Left lung (tissue), 10 donors: ENCODE data around the gene HS3ST1. TPM values are rescaled to one million over a fixed set of nuclear protein-coding genes. Genes with fewer than 3 reads are reported as not detected.

ENCODE experiments used
- ATAC-seq: fragments of 200-7000 bp; cut with Tn5 transposase; one replicate; pipeline ENCODE4 v1.9.1; 2020; ENCODE audit warnings: moderate library complexity
- DNase-seq, 4 donors: peaks; one replicate each; pipeline ENCODE4 v3.0.0-alpha.2; 2013 to 2020
- H3K27ac ChIP-seq, 2 donors: fragments of 200-600 bp; sonication (generic) in 1 of 2; one replicate each; pipeline versions ENCODE4 v1.5.0 to v1.8.0; 2020 to 2021
- H3K27me3 ChIP-seq, 2 donors: fragments of 200-600 bp; sonication (generic) in 1 of 2; one replicate each; pipeline versions ENCODE4 v1.5.0 to v1.8.0; 2020 to 2021
- H3K36me3 ChIP-seq, 2 donors: fragments of 200-600 bp; sonication (generic) in 1 of 2; one replicate each; pipeline versions ENCODE4 v1.5.0 to v1.8.0; 2020 to 2021
- H3K4me1 ChIP-seq, 2 donors: fragments of 200-600 bp; one replicate each; pipeline ENCODE4 v1.8.0; 2021
- H3K4me3 ChIP-seq, 2 donors: fragments of 200-600 bp; sonication (generic) in 1 of 2; one replicate each; pipeline versions ENCODE4 v1.5.0 to v1.8.0; 2020 to 2021; ENCODE audit warnings: mild to moderate bottlenecking in 1 of 2
- H3K9me3 ChIP-seq, 2 donors: fragments of 200-600 bp; sonication (generic) in 1 of 2; one replicate each; pipeline versions ENCODE4 v1.5.0 to v1.8.0; 2020 to 2021
- CTCF ChIP-seq, 2 donors: fragments of 200-600 bp; sonication (generic) in 1 of 2; IDR thresholded peaks; one replicate each; pipeline versions ENCODE4 v1.5.0 to v1.8.0; 2021; ENCODE audit warnings: antibody characterized with exemption in 2 of 2
- intact Hi-C, 2 donors: fragments of 100-400 bp; cut with DNase I; formaldehyde crosslinking; loops; one replicate each; pipeline versions ENCODE4 v1.11.2 to v1.14.2; 2022
- polyA plus RNA-seq, 6 donors: library from polyadenylated mRNA; unstranded; fragments of 120-200 nt; gene quantifications; one replicate each; pipeline ENCODE4 v1.2.1, GENCODE V29; 2013; ENCODE audit not compliant: insufficient read length in 6 of 6
- total RNA-seq, 2 donors: library from RNA; stranded (reverse); fragmentation: NEBNext Ultra II Directional; extraction: Animal tissue kit (Norgen Biotek cat#: 25700); gene quantifications; one replicate each; pipeline ENCODE4 v1.2.1, GENCODE V29; 2021
- donor health status: DM: no; HTN: yes; CAD: no.
- donor health status: DM: no; HTN: no; CAD: no.

The HS3ST1 gene
- total and polyA plus RNA-seq, 8 donors: 2.6 to 11.9 (median 3.8) TPM

- Histone ChIP-seq H3K4me3 (no peak overlapping the region), H3K27me3 (no peaks in the 10 kb centered on the region), H3K9me3 (no peaks in the 10 kb centered on the region), H3K27ac (no peak overlapping the region), H3K4me1 (peaks cover 0 to 23% of the 10 kb centered on the region in 2 donors), H3K36me3 (no peaks in the 10 kb centered on the region)
- no peak for DNase-seq
- ATAC-seq: no peak
- TF ChIP-seq CTCF (IDR thresholded peaks at IDR 0.05): no peak
- intact Hi-C loops: no loop called here
These were observed 39.2 kb upstream of the HS3ST1 start for GRCh38 chr4:11467931-11468330.

GRCh38 chr4:11463707-11464106 is 35.0 kb upstream of the HS3ST1 start:
- H3K9me3 ChIP-seq: peaks cover 0 to 10% of the 10 kb centered on the region in 2 donors
- no peaks in the 10 kb centered on the region for H3K27me3 ChIP-seq
- DNase-seq (no peak), ATAC-seq (no peak)
- intact Hi-C loops: no loop called here
- no peak overlapping the region for H3K4me3 ChIP-seq
- H3K4me1 ChIP-seq: no peaks in the 10 kb centered on the region
- no peaks in the 10 kb centered on the region for H3K36me3 ChIP-seq
- TF ChIP-seq CTCF (IDR thresholded peaks at IDR 0.05): no peak
- no peak overlapping the region for H3K27ac ChIP-seq

- Histone ChIP-seq H3K27ac (no peak overlapping the region), H3K27me3 (no peaks in the 10 kb centered on the region), H3K4me3 (no peak overlapping the region), H3K9me3 (peaks cover 0 to 10% of the 10 kb centered on the region in 2 donors), H3K36me3 (no peaks in the 10 kb centered on the region), H3K4me1 (no peaks in the 10 kb centered on the region)
- DNase-seq (no peak), ATAC-seq (no peak)
- intact Hi-C loops: no loop called here
- TF ChIP-seq CTCF (IDR thresholded peaks at IDR 0.05): no peak
These were observed 27.7 kb upstream of the HS3ST1 start for GRCh38 chr4:11456401-11456800.

GRCh38 chr4:11455201-11455835 is 26.6 kb upstream of the HS3ST1 start:
- H3K36me3 ChIP-seq: no peaks in the 10 kb centered on the region
- H3K4me1 ChIP-seq: no peaks in the 10 kb centered on the region
- no peak for ATAC-seq
- no peaks in the 10 kb centered on the region for H3K27me3 ChIP-seq
- peaks cover 0 to 7% of the 10 kb centered on the region in 2 donors for H3K9me3 ChIP-seq
- no peak for TF ChIP-seq CTCF (IDR thresholded peaks at IDR 0.05)
- H3K27ac ChIP-seq: no peak overlapping the region
- no peak overlapping the region for H3K4me3 ChIP-seq
- intact Hi-C loops: no loop called here
- DNase-seq: no peak

GRCh38 chr4:11451716-11452115 is 23.0 kb upstream of the HS3ST1 start:
- DNase-seq: no peak
- intact Hi-C loops: no loop called here
- no peaks in the 10 kb centered on the region for H3K27me3 ChIP-seq
- no peak overlapping the region for H3K27ac ChIP-seq
- no peak for TF ChIP-seq CTCF (IDR thresholded peaks at IDR 0.05)
- H3K9me3 ChIP-seq: no peaks in the 10 kb centered on the region
- H3K4me1 ChIP-seq: no peaks in the 10 kb centered on the region
- no peak for ATAC-seq
- H3K4me3 ChIP-seq: no peak overlapping the region
- no peaks in the 10 kb centered on the region for H3K36me3 ChIP-seq
